Measurements from ENCODE around the gene MBTPS2.

The MBTPS2 gene

GRCh38 chrX:21840193-21840545, 752 bp downstream of the MBTPS2 start:
- WGBS, 2 donors (ENCODE audit: extremely low coverage in 2 of 2, insufficient read length in 2 of 2, insufficient replicate concordance in 1 of 2) = no CpG with 5 or more reads among the region's 6 CpGs

GRCh38 chrX:21843179-21843578, 3.8 kb downstream of the MBTPS2 start:
- no peak overlapping the region for H3K4me3 ChIP-seq (ENCODE audit: low read length in 2 of 2)
- no peak overlapping the region for H3K23ac ChIP-seq (ENCODE audit: low read depth, low read length, poor library complexity)
- H2BK15ac ChIP-seq (ENCODE audit: low read length) = no peak overlapping the region
- H2BK5ac ChIP-seq (ENCODE audit: low read length) = no peak overlapping the region
- H3K27ac ChIP-seq (replicated peaks; ENCODE audit: low read length) = no peak overlapping the region
- DNase-seq (ENCODE audit: low spot score) = no peak
- peaks cover 0 to 44% of the 10 kb centered on the region in 2 donors for H3K36me3 ChIP-seq (replicated peaks in 1 of 2; ENCODE audit: control insufficient read depth in 2 of 2, insufficient read depth in 2 of 2, low read length in 2 of 2)
- H2AK5ac ChIP-seq (ENCODE audit: low read depth, low read length) = no peak overlapping the region
- H3K14ac ChIP-seq (ENCODE audit: low read length) = no peak overlapping the region
- no peak overlapping the region for H2BK120ac ChIP-seq (ENCODE audit: low read depth, low read length)
- no peak overlapping the region for H4K8ac ChIP-seq (ENCODE audit: low read depth, low read length)
- H4K91ac ChIP-seq (ENCODE audit: low read depth, low read length, poor library complexity) = no peak overlapping the region
- no peak overlapping the region for H2BK12ac ChIP-seq (ENCODE audit: low read length)
- no peak overlapping the region for H2AFZ ChIP-seq (ENCODE audit: low read length)
- H3K79me1 ChIP-seq (ENCODE audit: low read depth, low read length) = peaks cover 5% of the 10 kb centered on the region
- no peaks in the 10 kb centered on the region for H3K9me3 ChIP-seq (replicated peaks in 1 of 2; ENCODE audit: control insufficient read depth in 2 of 2, insufficient read depth in 1 of 2, low read depth in 1 of 2, low read length in 2 of 2)
- no CpG with 5 or more reads among the region's 5 CpGs for WGBS, 2 donors (ENCODE audit: extremely low coverage in 2 of 2, insufficient read length in 2 of 2, insufficient replicate concordance in 1 of 2)
- no peak overlapping the region for H3K4me2 ChIP-seq (ENCODE audit: insufficient read depth, low read length, poor library complexity, severe bottlenecking)
- no peaks in the 10 kb centered on the region for H3K27me3 ChIP-seq (ENCODE audit: control insufficient read depth in 3 of 3, insufficient read depth in 3 of 3, low read depth in 1 of 3, low read length in 3 of 3)
- no peak overlapping the region for H3K4ac ChIP-seq (ENCODE audit: low read length)
- H3K9ac ChIP-seq (ENCODE audit: low read depth, low read length, poor library complexity) = no peak overlapping the region
- no peaks in the 10 kb centered on the region for H3K4me1 ChIP-seq (ENCODE audit: control insufficient read depth in 2 of 2, insufficient read depth in 1 of 2, low read depth in 1 of 2, low read length in 2 of 2)
- no peak overlapping the region for H3K18ac ChIP-seq (ENCODE audit: low read length)

More at GRCh38 chrX:21840193-21840545, 752 bp downstream of the MBTPS2 start:
- Histone ChIP-seq H3K4me3 (ENCODE audit: low read length in 2 of 2) (peak overlapping the region; percentile 90 to 99), H3K79me1 (ENCODE audit: low read depth, low read length) (peaks cover 5% of the 10 kb centered on the region), H3K23ac (ENCODE audit: low read depth, low read length, poor library complexity) (no peak overlapping the region), H2AFZ (ENCODE audit: low read length) (peak overlapping the region; percentile 85), H2BK15ac (ENCODE audit: low read length) (no peak overlapping the region), H2BK12ac (ENCODE audit: low read length) (no peak overlapping the region), H4K8ac (ENCODE audit: low read depth, low read length) (no peak overlapping the region), H3K9me3 (replicated peaks in 1 of 2; ENCODE audit: control insufficient read depth in 2 of 2, insufficient read depth in 1 of 2, low read depth in 1 of 2, low read length in 2 of 2) (no peaks in the 10 kb centered on the region), H3K4me2 (ENCODE audit: insufficient read depth, low read length, poor library complexity, severe bottlenecking) (peak overlapping the region; percentile 68), H2BK5ac (ENCODE audit: low read length) (no peak overlapping the region), H3K4ac (ENCODE audit: low read length) (no peak overlapping the region), H3K14ac (ENCODE audit: low read length) (no peak overlapping the region), H3K27me3 (ENCODE audit: control insufficient read depth in 3 of 3, insufficient read depth in 3 of 3, low read depth in 1 of 3, low read length in 3 of 3) (no peaks in the 10 kb centered on the region), H3K36me3 (replicated peaks in 1 of 2; ENCODE audit: control insufficient read depth in 2 of 2, insufficient read depth in 2 of 2, low read length in 2 of 2) (peaks cover 0 to 19% of the 10 kb centered on the region in 2 donors), H2AK5ac (ENCODE audit: low read depth, low read length) (no peak overlapping the region), H3K9ac (ENCODE audit: low read depth, low read length, poor library complexity) (no peak overlapping the region), H3K27ac (replicated peaks; ENCODE audit: low read length) (no peak overlapping the region), H3K18ac (ENCODE audit: low read length) (no peak overlapping the region), H4K91ac (ENCODE audit: low read depth, low read length, poor library complexity) (no peak overlapping the region), H2BK120ac (ENCODE audit: low read depth, low read length) (no peak overlapping the region), H3K4me1 (ENCODE audit: control insufficient read depth in 2 of 2, insufficient read depth in 1 of 2, low read depth in 1 of 2, low read length in 2 of 2) (no peaks in the 10 kb centered on the region)
- no peak for DNase-seq (ENCODE audit: low spot score)

- H3K14ac ChIP-seq (ENCODE audit: low read length) = no peak overlapping the region
- H3K4me2 ChIP-seq (ENCODE audit: insufficient read depth, low read length, poor library complexity, severe bottlenecking) = no peak overlapping the region
- no peaks in the 10 kb centered on the region for H3K27me3 ChIP-seq (ENCODE audit: control insufficient read depth in 3 of 3, insufficient read depth in 3 of 3, low read depth in 1 of 3, low read length in 3 of 3)
- H3K27ac ChIP-seq (replicated peaks; ENCODE audit: low read length) = no peak overlapping the region
- H2BK12ac ChIP-seq (ENCODE audit: low read length) = no peak overlapping the region
- no peak overlapping the region for H2BK15ac ChIP-seq (ENCODE audit: low read length)
- H3K4ac ChIP-seq (ENCODE audit: low read length) = no peak overlapping the region
- H3K23ac ChIP-seq (ENCODE audit: low read depth, low read length, poor library complexity) = no peak overlapping the region
- H4K8ac ChIP-seq (ENCODE audit: low read depth, low read length) = no peak overlapping the region
- 80% methylated on average over 1 of the region's 6 CpGs; no CpG with 5 or more reads in 1 of the 2 donors for WGBS, 2 donors (ENCODE audit: extremely low coverage in 2 of 2, insufficient read length in 2 of 2, insufficient replicate concordance in 1 of 2)
- no peak overlapping the region for H2BK5ac ChIP-seq (ENCODE audit: low read length)
- no peak overlapping the region for H3K18ac ChIP-seq (ENCODE audit: low read length)
- H3K4me1 ChIP-seq (ENCODE audit: control insufficient read depth in 2 of 2, insufficient read depth in 1 of 2, low read depth in 1 of 2, low read length in 2 of 2) = no peaks in the 10 kb centered on the region
- peaks cover 2% of the 10 kb centered on the region for H3K79me1 ChIP-seq (ENCODE audit: low read depth, low read length)
- peaks cover 0 to 53% of the 10 kb centered on the region in 2 donors for H3K36me3 ChIP-seq (replicated peaks in 1 of 2; ENCODE audit: control insufficient read depth in 2 of 2, insufficient read depth in 2 of 2, low read length in 2 of 2)
- no peak overlapping the region for H2AK5ac ChIP-seq (ENCODE audit: low read depth, low read length)
- H3K9ac ChIP-seq (ENCODE audit: low read depth, low read length, poor library complexity) = no peak overlapping the region
- no peak overlapping the region for H2BK120ac ChIP-seq (ENCODE audit: low read depth, low read length)
- no peak overlapping the region for H2AFZ ChIP-seq (ENCODE audit: low read length)
- no peak overlapping the region for H4K91ac ChIP-seq (ENCODE audit: low read depth, low read length, poor library complexity)
- H3K4me3 ChIP-seq (ENCODE audit: low read length in 2 of 2) = no peak overlapping the region
- H3K9me3 ChIP-seq (replicated peaks in 1 of 2; ENCODE audit: control insufficient read depth in 2 of 2, insufficient read depth in 1 of 2, low read depth in 1 of 2, low read length in 2 of 2) = no peaks in the 10 kb centered on the region
- DNase-seq (ENCODE audit: low spot score) = no peak
Measured at GRCh38 chrX:21845096-21845495, 5.7 kb downstream of the MBTPS2 start.

- no CpG with 5 or more reads among the region's 1 CpG for WGBS, 2 donors (ENCODE audit: extremely low coverage in 2 of 2, insufficient read length in 2 of 2, insufficient replicate concordance in 1 of 2)
- H3K27ac ChIP-seq (replicated peaks; ENCODE audit: low read length) = no peak overlapping the region
Measured at GRCh38 chrX:21847342-21847741, 7.9 kb downstream of the MBTPS2 start.

More at GRCh38 chrX:21847342-21847741, 7.9 kb downstream of the MBTPS2 start:
- H2BK120ac ChIP-seq (ENCODE audit: low read depth, low read length) = no peak overlapping the region
- no peak overlapping the region for H2BK15ac ChIP-seq (ENCODE audit: low read length)
- no peak overlapping the region for H3K4me2 ChIP-seq (ENCODE audit: insufficient read depth, low read length, poor library complexity, severe bottlenecking)
- H3K23ac ChIP-seq (ENCODE audit: low read depth, low read length, poor library complexity) = no peak overlapping the region
- H3K14ac ChIP-seq (ENCODE audit: low read length) = no peak overlapping the region
- no peak overlapping the region for H4K8ac ChIP-seq (ENCODE audit: low read depth, low read length)
- peaks cover 0 to 59% of the 10 kb centered on the region in 2 donors for H3K36me3 ChIP-seq (replicated peaks in 1 of 2; ENCODE audit: control insufficient read depth in 2 of 2, insufficient read depth in 2 of 2, low read length in 2 of 2)
- no peaks in the 10 kb centered on the region for H3K9me3 ChIP-seq (replicated peaks in 1 of 2; ENCODE audit: control insufficient read depth in 2 of 2, insufficient read depth in 1 of 2, low read depth in 1 of 2, low read length in 2 of 2)
- no peak overlapping the region for H3K9ac ChIP-seq (ENCODE audit: low read depth, low read length, poor library complexity)
- no peaks in the 10 kb centered on the region for H3K4me1 ChIP-seq (ENCODE audit: control insufficient read depth in 2 of 2, insufficient read depth in 1 of 2, low read depth in 1 of 2, low read length in 2 of 2)
- H2AK5ac ChIP-seq (ENCODE audit: low read depth, low read length) = no peak overlapping the region
- H2AFZ ChIP-seq (ENCODE audit: low read length) = no peak overlapping the region
- no peak overlapping the region for H3K4me3 ChIP-seq (ENCODE audit: low read length in 2 of 2)
- H3K79me1 ChIP-seq (ENCODE audit: low read depth, low read length) = no peaks in the 10 kb centered on the region
- H3K18ac ChIP-seq (ENCODE audit: low read length) = no peak overlapping the region
- no peak overlapping the region for H3K4ac ChIP-seq (ENCODE audit: low read length)
- no peak overlapping the region for H2BK12ac ChIP-seq (ENCODE audit: low read length)
- no peaks in the 10 kb centered on the region for H3K27me3 ChIP-seq (ENCODE audit: control insufficient read depth in 3 of 3, insufficient read depth in 3 of 3, low read depth in 1 of 3, low read length in 3 of 3)
- no peak overlapping the region for H4K91ac ChIP-seq (ENCODE audit: low read depth, low read length, poor library complexity)
- no peak for DNase-seq (ENCODE audit: low spot score)
- no peak overlapping the region for H2BK5ac ChIP-seq (ENCODE audit: low read length)

Data from neuronal stem cell (in vitro differentiated cells).